MCF 10A (cell line): ENCODE results near the gene CYP3A5. TPM values are rescaled to one million over a fixed set of nuclear protein-coding genes. Genes with fewer than 3 reads are reported as not detected.

Experiments
- BruUV-seq: library from RNA; stranded (reverse); fragments of 400-500 nt; replicated peaks from 2 replicates; lab custom pipeline; 2021; lab: Mats Ljungman, UMichigan
- CTCF ChIA-PET: fragments of 300-600 bp; sonication (Branson Sonifier 250); formaldehyde crosslinking; extraction: SDS; loops from one replicate; lab custom pipeline; 2021; ENCODE audit warnings: antibody characterized with exemption, inconsistent platforms; lab: Yijun Ruan, JAX
- POLR2A ChIA-PET: fragments of 300-600, 350-650 bp; sonication (Branson Sonifier 250); formaldehyde crosslinking; extraction: SDS; loops from one replicate; lab custom pipeline; 2020; ENCODE audit warnings: antibody characterized with exemption, inconsistent platforms; lab: Yijun Ruan, JAX
- DNase-seq: peaks from one replicate; pipeline ENCODE4 v3.0.0-alpha.2; 2018; ENCODE audit not compliant: unreplicated experiment
- H3K27ac Mint-ChIP-seq: one replicate; pipeline ENCODE4 v1.8.0; 2022; ENCODE audit warnings: mild to moderate bottlenecking, low read depth, mixed read lengths; ENCODE audit not compliant: unreplicated experiment
- H3K27me3 Mint-ChIP-seq: one replicate; pipeline ENCODE4 v1.8.0; 2022; ENCODE audit warnings: mixed read lengths; ENCODE audit not compliant: insufficient read depth, unreplicated experiment
- H3K36me3 Mint-ChIP-seq: one replicate; pipeline ENCODE4 v1.8.0; 2022; ENCODE audit warnings: mild to moderate bottlenecking, moderate library complexity, mixed read lengths; ENCODE audit not compliant: insufficient read depth, unreplicated experiment
- H3K4me1 Mint-ChIP-seq: one replicate; pipeline ENCODE4 v1.8.0; 2022; ENCODE audit warnings: mixed read lengths; ENCODE audit not compliant: insufficient read depth, unreplicated experiment
- H3K4me3 Mint-ChIP-seq: one replicate; pipeline ENCODE4 v1.8.0; 2022; ENCODE audit warnings: mild to moderate bottlenecking, moderate library complexity, mixed read lengths; ENCODE audit not compliant: unreplicated experiment
- H3K9me3 Mint-ChIP-seq: one replicate; pipeline ENCODE4 v1.8.0; 2022; ENCODE audit warnings: mixed read lengths; ENCODE audit not compliant: unreplicated experiment
- intact Hi-C: fragments of 100-400 bp; cut with micrococcal nuclease; formaldehyde crosslinking; loops from 2 replicates; pipeline ENCODE4 v1.14.1; 2022
- total RNA-seq: library from RNA; stranded (reverse); gene quantifications from 2 replicates; pipeline ENCODE4 v1.2.3, GENCODE V29; 2022
- TF ChIP-seq, protein P1 (sequence below): fragments of 200-600 bp; IDR thresholded peaks from one replicate; pipeline ENCODE4 v1.8.0; 2022; ENCODE audit warnings: antibody characterized with exemption, mild to moderate bottlenecking; ENCODE audit not compliant: unreplicated experiment

CYP3A5 gene
- total RNA-seq, 1 experiment from 2014 or later, result 0.58 TPM

DNA sequence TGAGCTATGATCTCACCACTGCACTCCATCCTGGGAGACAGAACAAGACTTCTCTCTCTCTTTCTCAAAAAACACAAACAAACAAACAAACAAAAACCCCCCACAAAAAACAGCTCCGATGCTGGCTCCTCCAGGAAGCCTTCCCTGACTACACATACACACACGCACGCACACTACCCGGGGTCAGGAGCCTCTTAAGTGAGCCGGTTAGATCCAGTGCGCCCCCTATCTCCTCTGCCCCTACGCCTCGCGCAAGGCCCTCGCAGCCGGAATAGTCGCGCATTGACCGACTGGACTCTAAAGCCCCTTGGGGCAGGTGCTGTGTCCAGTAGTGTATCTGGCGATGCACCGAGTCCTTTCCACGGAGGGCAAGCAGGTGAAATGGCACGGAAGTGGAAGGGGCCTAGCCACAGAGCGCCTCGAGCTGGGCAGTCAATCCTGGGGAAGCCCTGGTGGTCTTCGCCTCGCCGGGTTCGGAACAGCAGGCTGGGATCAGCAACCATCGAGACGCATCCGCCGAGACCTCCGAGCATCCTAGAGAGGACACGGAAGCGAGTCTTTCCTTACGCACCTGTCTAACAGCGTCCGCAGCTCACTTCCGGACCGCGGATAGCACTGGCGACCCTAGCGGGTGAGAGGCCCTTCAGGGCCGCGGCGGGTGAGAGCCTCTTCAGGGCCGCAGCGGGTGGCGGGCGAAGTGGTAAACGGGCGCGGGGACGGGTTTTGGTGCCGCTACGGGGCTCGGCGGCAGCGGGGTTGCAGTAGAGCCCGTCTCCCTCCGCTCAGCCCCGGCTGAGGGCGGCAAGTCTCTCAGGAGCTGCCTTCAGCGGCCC lies 63.2 kb downstream of the CYP3A5 start, which contains the start of gene ZSCAN25:
TSS of gene ZSCAN25 (plus strand) at position 588 of the 833 bp plus-strand sequence. CDS start 2,661 bp downstream, outside the sequence.
- no TSS peak for BruUV-seq
- Mint-ChIP-seq H3K9me3 (no peaks in the 10 kb centered on the region), H3K36me3 (peaks cover 37% of the 10 kb centered on the region), H3K4me3 (peak within 1 kb of the TSS; percentile 90), H3K4me1 (peaks cover 24% of the 10 kb centered on the region), H3K27me3 (no peaks in the 10 kb centered on the region), H3K27ac (peak within 1 kb of the TSS; percentile 93)
- DNase-seq, result peak; percentile 91
- POLR2A ChIA-PET, result interaction anchor here (0.6 to 4.3 kb wide), 29 partner anchors 8 to 405 kb away, joined by 3 to 55 read pairs (median 5); partner anchors contain the start of genes CYP3A43, FAM200A, TRIM4 and ZKSCAN5
- CTCF ChIA-PET, result interaction anchor here (0.5 to 1.6 kb wide), 9 partner anchors 11 to 1748 kb away, joined by 3 to 8 read pairs (median 3); no protein-coding TSS in a partner anchor
- intact Hi-C loops, result loop anchor here (1.0 to 10.0 kb wide), 4 partner anchors 58 to 221 kb away; partner anchors contain the start of genes ZKSCAN5, ZNF655 and ZNF789
- TF ChIP-seq, protein P1, sequence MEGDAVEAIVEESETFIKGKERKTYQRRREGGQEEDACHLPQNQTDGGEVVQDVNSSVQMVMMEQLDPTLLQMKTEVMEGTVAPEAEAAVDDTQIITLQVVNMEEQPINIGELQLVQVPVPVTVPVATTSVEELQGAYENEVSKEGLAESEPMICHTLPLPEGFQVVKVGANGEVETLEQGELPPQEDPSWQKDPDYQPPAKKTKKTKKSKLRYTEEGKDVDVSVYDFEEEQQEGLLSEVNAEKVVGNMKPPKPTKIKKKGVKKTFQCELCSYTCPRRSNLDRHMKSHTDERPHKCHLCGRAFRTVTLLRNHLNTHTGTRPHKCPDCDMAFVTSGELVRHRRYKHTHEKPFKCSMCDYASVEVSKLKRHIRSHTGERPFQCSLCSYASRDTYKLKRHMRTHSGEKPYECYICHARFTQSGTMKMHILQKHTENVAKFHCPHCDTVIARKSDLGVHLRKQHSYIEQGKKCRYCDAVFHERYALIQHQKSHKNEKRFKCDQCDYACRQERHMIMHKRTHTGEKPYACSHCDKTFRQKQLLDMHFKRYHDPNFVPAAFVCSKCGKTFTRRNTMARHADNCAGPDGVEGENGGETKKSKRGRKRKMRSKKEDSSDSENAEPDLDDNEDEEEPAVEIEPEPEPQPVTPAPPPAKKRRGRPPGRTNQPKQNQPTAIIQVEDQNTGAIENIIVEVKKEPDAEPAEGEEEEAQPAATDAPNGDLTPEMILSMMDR, result no peak

DNA sequence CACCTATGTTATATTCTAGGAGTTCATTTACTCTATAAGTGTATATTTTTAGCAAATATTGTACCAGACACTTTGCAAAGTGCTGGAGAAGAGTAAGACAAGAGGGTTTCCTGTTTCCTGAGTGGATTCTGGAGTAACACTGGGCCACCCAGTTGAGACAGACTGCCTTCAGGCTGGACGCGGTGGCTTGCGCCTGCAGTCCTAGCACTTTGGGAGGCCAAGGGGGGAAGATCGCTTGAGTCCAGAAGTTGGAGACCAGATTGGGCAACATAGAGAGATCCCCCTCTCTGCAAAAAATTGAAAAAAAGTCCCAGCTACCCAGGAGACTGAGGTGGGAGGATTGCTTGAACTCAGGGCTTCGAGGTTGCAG lies 63.8 kb downstream of the CYP3A5 start:
- BruUV-seq, result no TSS peak
- CTCF ChIA-PET, result interaction anchor here (0.5 to 1.6 kb wide), 6 partner anchors 11 to 1748 kb away, joined by 3 to 8 read pairs (median 4); no protein-coding TSS in a partner anchor
- intact Hi-C loops, result loop anchor here (1.0 to 10.0 kb wide), 4 partner anchors 58 to 221 kb away; partner anchors contain the start of genes ZKSCAN5, ZNF655 and ZNF789

DNA sequence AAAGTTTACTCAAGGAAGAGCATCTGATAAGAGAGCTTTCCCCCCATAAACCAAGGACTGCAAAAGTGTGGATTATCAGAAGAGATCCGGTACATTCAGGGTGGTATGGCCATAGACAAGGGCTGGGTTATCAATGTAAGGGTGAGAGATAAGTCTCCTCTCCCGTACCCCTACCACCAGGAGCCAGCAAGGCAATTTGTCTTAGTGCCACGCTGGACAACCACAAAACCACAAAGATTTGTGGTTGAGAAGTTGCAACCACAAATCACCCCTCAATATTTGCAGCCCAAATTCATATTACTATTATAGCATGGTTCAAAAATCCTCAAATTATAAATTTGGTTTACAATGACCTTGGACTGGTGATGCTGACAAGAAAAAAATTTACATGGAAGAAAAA lies 65.3 kb downstream of the CYP3A5 start:
- no peaks in the 10 kb centered on the region for H3K9me3 Mint-ChIP-seq
- no peak for DNase-seq
- BruUV-seq, result no TSS peak
- ChIA-PET POLR2A (interaction anchor here (1.0 to 4.3 kb wide), 5 partner anchors 9 to 305 kb away, joined by 3 to 23 read pairs (median 4); partner anchors contain the start of genes TRIM4 and ZKSCAN5), CTCF (interaction anchor here (0.7 kb wide), 1 partner anchor 128 kb away, joined by 3 read pairs; no protein-coding TSS in a partner anchor)
- intact Hi-C loops, result loop anchor here (10.0 kb wide), 1 partner anchor 140 kb away; the partner anchor contains the start of gene ZNF789
- no peak overlapping the region for H3K27ac Mint-ChIP-seq
- peaks cover 16% of the 10 kb centered on the region for H3K36me3 Mint-ChIP-seq
- TF ChIP-seq, protein P1, result no peak
- H3K27me3 Mint-ChIP-seq, result no peaks in the 10 kb centered on the region
- H3K4me3 Mint-ChIP-seq, result no peak overlapping the region
- H3K4me1 Mint-ChIP-seq, result peaks cover 22% of the 10 kb centered on the region

More for the DNA sequence above, 63.8 kb downstream of the CYP3A5 start:
- Mint-ChIP-seq H3K4me3 (peak overlapping the region; percentile 90), H3K27me3 (no peaks in the 10 kb centered on the region), H3K36me3 (peaks cover 31% of the 10 kb centered on the region), H3K27ac (peak overlapping the region; percentile 93), H3K4me1 (peaks cover 24% of the 10 kb centered on the region), H3K9me3 (no peaks in the 10 kb centered on the region)
- POLR2A ChIA-PET, result interaction anchor here (0.8 to 4.3 kb wide), 21 partner anchors 9 to 405 kb away, joined by 3 to 55 read pairs (median 6); partner anchors contain the start of genes FAM200A, TRIM4, ZKSCAN5 and ZNF394
- TF ChIP-seq, protein P1, result no peak
- DNase-seq, result no peak
